GM12874 (cell line): ENCODE data around the gene LYL1.

ENCODE experiments used
- TF ChIP-seq, protein P1 (sequence below): IDR thresholded peaks from 2 replicates; pipeline ENCODE4 v1.5.1; 2011; ENCODE audit warnings: low read depth, mild to moderate bottlenecking, control low read depth, low read length, moderate library complexity; ENCODE audit not compliant: insufficient read depth

LYL1 gene

DNA sequence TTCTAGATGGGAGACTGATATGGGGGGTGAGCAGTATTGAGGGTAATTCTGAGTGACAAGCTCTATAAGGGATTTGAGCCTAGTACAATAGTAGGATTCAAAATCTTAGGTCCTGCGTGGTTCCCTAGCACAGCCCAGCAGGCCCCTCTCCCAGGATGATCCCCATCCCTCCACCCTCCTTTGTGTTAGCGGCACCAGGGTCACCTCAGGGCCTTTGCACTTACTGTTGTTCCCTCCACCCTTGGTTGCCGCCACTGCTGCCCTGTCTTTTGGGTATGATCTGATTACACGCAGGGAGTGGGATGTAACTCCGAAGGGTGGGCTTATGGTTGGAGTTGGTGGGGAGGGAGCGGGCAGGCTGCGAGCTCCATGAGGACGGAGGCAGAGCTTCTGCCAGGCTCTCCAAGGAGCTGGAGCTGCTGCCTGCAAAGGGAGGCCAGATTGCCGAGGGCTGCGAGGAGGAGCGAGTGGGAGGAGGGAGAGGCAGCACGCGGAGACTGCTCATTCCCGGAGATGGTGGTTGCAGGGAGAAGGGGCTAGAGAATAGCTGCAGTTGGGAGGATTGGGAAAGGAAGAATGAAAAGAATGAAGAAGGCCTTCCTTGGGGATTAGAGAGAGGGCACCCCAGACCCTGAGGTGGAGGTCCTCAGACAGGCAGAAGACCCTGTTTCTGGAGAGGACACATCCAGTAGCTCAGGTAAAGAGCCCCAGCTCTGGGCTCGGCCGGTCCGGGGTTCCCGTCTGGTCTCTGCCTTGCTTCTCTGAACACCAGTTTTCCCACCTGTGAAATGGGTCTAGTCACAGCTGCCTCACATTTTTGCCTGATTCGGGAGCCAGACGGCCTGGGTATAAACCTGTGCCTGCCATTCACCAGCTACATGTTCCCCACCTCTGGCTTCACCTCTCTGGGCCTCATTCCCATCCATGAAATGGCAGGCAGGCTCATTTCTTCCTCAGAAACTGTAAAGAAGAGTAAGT is 20.6 kb upstream of the LYL1 start:
- TF ChIP-seq, protein P1, sequence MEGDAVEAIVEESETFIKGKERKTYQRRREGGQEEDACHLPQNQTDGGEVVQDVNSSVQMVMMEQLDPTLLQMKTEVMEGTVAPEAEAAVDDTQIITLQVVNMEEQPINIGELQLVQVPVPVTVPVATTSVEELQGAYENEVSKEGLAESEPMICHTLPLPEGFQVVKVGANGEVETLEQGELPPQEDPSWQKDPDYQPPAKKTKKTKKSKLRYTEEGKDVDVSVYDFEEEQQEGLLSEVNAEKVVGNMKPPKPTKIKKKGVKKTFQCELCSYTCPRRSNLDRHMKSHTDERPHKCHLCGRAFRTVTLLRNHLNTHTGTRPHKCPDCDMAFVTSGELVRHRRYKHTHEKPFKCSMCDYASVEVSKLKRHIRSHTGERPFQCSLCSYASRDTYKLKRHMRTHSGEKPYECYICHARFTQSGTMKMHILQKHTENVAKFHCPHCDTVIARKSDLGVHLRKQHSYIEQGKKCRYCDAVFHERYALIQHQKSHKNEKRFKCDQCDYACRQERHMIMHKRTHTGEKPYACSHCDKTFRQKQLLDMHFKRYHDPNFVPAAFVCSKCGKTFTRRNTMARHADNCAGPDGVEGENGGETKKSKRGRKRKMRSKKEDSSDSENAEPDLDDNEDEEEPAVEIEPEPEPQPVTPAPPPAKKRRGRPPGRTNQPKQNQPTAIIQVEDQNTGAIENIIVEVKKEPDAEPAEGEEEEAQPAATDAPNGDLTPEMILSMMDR = no peak

DNA sequence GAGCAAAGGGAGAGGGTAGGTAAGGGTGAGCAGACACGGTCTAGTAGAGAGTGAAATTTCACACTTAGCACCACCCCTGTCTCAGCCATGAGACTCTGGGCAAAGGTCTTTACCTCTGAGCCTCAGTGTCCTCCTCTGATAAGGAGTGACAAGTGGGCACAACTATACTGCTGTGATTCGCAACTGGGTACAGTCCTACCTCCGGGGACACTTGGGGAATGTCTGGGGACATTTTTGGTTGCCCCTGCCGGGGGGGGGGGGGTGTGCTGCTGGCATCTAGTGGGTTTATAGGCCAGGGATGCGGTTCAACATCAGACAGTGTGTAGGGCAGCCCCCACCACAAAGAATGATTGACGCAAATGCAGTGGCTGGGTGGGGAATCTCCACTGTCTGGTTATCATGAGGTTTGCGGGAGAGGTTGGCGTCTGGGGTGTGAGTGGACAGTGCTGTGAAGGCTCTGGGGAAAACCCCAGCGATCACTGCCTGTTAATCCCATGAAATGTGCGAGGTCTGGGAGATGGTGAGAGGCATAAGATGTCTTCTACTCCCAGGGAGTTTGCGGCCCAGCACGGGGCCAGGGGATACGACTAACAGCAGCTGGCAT is 19.7 kb upstream of the LYL1 start:
- TF ChIP-seq, protein P1 = no peak

DNA sequence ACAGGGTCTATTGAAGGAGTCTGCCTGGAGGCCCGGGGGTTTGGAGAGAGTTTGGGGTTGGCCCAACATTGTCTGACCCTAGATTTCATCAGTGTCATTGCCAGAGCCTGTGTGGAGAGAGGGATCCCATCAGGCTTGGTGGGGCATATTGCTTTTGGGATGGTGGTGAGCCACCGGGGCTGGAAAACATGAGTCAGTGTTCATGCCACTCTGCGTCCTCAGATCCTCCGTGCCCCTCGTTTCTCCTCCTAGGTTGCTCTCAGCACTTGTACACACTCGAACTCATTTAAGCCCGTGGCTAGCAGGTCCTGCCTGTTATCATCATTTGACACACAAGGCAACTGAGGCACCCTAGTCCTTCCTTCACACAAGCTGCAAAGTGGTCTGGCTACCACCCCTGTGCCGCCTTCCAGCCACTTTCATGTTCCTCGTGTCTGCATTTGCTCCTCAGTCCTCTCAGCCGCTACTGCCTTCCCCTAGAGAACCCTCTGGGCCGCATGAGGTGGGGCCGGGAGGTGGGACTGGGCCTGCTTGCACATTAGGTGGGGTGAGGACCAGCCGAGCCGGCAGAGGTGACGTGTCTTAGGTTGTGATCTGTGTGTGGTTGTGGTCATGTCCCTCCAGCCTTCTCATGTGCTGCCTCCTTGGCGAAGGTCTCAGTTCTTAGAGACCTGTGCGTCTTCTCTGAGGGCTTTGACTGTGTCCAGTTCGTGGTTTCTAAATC is 19.1 kb upstream of the LYL1 start:
- TF ChIP-seq, protein P1 = no peak

DNA sequence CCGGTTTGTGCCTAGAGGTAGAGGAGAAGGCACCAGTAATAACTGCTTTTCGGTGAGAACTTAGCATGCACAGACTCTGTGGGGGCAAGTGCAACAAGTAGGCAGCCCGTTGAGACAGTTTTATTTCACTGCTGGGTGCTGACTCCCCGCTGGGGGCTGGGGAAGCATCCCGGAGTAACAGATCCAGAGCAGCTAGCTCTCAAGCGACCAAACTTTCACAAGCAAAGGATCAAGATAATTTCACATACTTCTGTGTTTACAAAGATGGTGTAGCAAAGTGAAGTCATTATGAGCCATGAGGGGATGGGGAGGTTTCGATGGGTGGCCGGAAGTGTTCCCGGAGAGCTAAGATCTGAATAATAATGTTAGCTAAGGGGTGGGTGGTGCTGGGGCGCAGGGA is 18.2 kb upstream of the LYL1 start:
- TF ChIP-seq, protein P1 = no peak

DNA sequence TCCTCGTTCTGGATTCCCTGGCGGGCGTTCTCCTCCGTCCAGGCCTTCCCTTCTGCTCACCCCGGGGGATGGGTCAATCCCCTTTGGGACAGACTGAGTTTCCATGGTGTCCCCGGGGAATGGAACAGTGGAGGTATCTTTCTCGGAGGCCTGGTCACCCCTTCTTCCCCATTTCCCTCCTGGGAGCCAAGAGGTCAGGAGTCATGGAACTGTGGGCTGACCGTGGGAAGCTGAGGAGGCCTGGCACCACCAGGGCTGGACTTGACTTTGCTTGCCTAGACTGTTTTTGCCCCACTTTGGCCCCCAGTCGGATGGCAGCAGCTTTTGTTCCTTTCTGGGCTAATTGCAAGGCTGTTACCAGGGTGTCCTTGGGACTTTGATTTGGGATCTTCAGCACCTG is 17.4 kb upstream of the LYL1 start:
- TF ChIP-seq, protein P1 = no peak

DNA sequence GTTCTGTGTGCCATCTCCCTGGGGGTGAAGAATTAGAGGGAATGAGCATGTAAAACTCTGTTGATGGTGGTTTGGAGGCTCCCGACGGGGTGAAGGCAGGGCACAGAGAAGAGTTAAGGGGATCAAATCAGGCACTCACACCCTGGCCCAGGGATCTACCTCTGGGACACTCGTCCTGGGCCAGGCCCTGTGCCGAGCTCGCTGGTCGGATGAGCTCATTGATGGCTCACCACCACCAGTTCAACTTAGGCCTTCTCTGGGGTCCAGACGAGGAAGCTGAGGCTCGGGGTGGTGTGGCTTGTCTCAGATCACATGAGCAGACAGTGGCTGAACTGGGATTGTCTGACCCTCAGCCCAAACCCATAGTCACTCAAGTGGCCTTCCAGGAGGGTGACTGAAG is 17.0 kb upstream of the LYL1 start:
- TF ChIP-seq, protein P1 = no peak

DNA sequence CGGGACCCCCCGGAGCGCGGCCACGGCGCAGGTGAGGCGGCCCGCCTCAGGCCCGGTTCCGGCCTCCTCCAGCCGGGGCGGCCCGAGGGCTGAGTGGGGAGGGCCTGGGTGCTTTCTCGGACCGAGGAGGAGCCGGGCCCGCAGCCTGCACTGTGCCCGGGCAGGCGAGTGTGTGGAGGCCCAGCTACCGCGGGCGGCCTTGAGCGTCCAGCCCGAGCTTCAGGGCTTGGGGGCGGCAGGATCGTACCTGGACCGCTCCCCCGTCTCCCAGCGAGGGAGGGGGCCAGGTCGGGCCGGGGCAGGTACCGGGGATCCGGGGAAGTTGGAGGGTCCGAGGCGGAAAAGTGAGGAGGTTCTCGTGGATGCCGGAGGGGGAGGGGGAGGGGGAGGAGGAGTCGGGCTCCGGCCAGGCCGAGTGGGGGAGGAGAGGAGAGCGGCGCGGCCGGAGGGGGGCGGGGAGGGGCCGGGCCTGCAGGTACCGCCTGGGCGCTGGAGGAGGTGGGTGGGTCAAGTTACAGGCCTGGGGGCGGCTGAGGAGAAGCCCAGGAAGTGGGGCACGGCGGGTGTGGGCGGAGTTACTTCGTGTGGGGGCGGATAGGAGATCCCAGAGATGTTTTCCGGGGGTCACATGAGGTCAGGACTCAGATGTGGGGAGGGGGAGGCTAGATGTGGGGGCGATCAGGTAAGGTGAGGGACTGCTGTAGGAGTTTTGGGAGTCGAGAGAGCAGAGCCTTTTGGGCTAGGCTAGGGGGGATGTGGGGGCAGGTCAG is 16.0 kb upstream of the LYL1 start:
- TF ChIP-seq, protein P1 = no peak
